Activated effector memory CD4-positive, alpha-beta T cell treated with Interleukin-2 at 50 U/mL for 16 hours (primary cell): ENCODE measurements around the gene TSHZ2.
"Not testable (repeated sequence)": the region's sequence is repeated elsewhere in the genome, so short reads cannot be mapped to it uniquely, and the experiment has no call there.

Experiments used
- DNase-seq: peaks from one replicate; pipeline ENCODE4 v3.0.0-alpha.2; 2020

Gene TSHZ2

GRCh38 chr20:53001498-53002301 is 29.5 kb downstream of the TSHZ2 start:
- no peak for DNase-seq

GRCh38 chr20:53002786-53003185 is 30.6 kb downstream of the TSHZ2 start:
- no peak for DNase-seq

GRCh38 chr20:53003420-53004154 is 31.4 kb downstream of the TSHZ2 start:
- DNase-seq: no peak

- no peak for DNase-seq
These were observed 32.2 kb downstream of the TSHZ2 start for GRCh38 chr20:53004267-53004813.

- no peak for DNase-seq
These were observed 38.0 kb downstream of the TSHZ2 start for GRCh38 chr20:53009979-53010735.

- no peak for DNase-seq
These were observed 39.5 kb downstream of the TSHZ2 start for GRCh38 chr20:53011640-53012039.

- DNase-seq: no peak
These were observed 41.0 kb downstream of the TSHZ2 start for GRCh38 chr20:53013183-53013582.

GRCh38 chr20:53013847-53014246 is 41.7 kb downstream of the TSHZ2 start:
- DNase-seq: no peak

GRCh38 chr20:53016071-53016470 is 43.9 kb downstream of the TSHZ2 start:
- DNase-seq: no peak

- no peak for DNase-seq
These were observed 44.4 kb downstream of the TSHZ2 start for GRCh38 chr20:53016534-53017042.

- DNase-seq: no peak
These were observed 45.0 kb downstream of the TSHZ2 start for GRCh38 chr20:53017206-53017605.

- DNase-seq: no peak
These were observed 47.3 kb downstream of the TSHZ2 start for GRCh38 chr20:53019464-53019863.

- no peak for DNase-seq
These were observed 48.2 kb downstream of the TSHZ2 start for GRCh38 chr20:53020376-53020775.

GRCh38 chr20:53020834-53021233 is 48.7 kb downstream of the TSHZ2 start:
- DNase-seq: no peak

GRCh38 chr20:53021934-53022333 is 49.8 kb downstream of the TSHZ2 start:
- DNase-seq: no peak

GRCh38 chr20:53023732-53024520 is 51.8 kb downstream of the TSHZ2 start:
- no peak for DNase-seq

GRCh38 chr20:53024653-53025052 is 52.5 kb downstream of the TSHZ2 start:
- DNase-seq: not testable (repeated sequence)

- no peak for DNase-seq
These were observed 54.9 kb downstream of the TSHZ2 start for GRCh38 chr20:53027089-53027488.

GRCh38 chr20:53028337-53029007 is 56.3 kb downstream of the TSHZ2 start:
- no peak for DNase-seq

- DNase-seq: no peak
These were observed 57.9 kb downstream of the TSHZ2 start for GRCh38 chr20:53030061-53030460.

GRCh38 chr20:53032046-53032445 is 59.9 kb downstream of the TSHZ2 start:
- no peak for DNase-seq
